Retinal pigment epithelial cell (primary cell): Measurements from ENCODE around the gene AMIGO1.

Source experiments
- DNase-seq: peaks from one replicate; pipeline ENCODE4 v3.0.0-alpha.2; 2010; ENCODE audit warnings: low read depth
- H3K4me3 ChIP-seq: 2 replicates; pipeline ENCODE4 v1.5.1; 2011; ENCODE audit warnings: mild to moderate bottlenecking, low read length, control low read depth, moderate library complexity
- TF ChIP-seq, protein P1 (sequence below): conservative IDR thresholded peaks from 2 replicates; pipeline ENCODE4 v1.5.1; 2011; ENCODE audit warnings: low read depth, low read length, control low read depth, inconsistent platforms

AMIGO1 gene

DNA sequence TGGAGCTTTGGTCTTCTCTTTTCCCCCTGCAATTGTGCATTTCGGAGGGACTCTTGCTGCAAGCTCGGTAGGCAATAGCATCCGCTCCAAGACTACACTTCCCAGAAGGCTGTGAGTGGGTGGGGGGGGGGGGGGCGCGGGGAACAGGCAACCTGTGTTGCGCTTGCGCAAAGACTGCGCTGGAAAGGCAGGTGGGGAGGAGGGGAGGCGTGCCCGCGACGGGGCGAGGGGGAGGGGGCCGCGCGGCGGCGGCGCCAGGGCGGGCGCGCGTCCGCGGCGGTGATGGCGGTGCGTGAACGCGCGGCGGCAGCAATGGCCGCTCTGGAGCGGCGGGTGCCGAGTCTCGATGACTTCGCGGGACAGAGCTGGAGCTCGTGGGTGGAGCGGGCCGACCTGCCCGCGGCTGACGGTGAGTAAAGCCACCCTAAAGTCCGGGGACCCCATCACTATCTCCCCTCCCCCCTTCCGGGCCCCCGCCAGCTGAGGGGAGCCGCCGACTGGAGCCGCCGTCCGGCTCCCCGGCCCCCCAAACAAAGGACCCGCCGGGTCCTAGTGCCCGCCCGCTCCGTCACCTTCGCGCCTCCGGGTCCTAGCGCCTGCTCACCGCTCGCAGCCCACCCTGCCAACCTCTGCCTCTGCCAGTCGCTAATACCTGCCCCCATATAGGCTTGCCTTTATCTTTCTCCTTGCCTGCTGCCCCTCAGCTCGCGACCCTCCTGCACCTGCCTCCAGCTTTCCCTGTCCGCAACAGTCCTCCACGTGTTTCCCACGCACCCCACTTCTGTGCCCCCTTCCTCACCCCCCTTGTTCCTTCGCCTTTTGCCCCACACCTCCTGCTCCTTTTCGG lies 25.6 kb downstream of the AMIGO1 start, which contains the start of gene ATXN7L2:
TSS of gene ATXN7L2 (plus strand) at position 234 of the 847 bp plus-strand sequence. CDS start at position 283, 49 bp downstream.
- DNase-seq: no peak
- peak within 1 kb of the TSS; percentile 87 for H3K4me3 ChIP-seq
- TF ChIP-seq, protein P1, sequence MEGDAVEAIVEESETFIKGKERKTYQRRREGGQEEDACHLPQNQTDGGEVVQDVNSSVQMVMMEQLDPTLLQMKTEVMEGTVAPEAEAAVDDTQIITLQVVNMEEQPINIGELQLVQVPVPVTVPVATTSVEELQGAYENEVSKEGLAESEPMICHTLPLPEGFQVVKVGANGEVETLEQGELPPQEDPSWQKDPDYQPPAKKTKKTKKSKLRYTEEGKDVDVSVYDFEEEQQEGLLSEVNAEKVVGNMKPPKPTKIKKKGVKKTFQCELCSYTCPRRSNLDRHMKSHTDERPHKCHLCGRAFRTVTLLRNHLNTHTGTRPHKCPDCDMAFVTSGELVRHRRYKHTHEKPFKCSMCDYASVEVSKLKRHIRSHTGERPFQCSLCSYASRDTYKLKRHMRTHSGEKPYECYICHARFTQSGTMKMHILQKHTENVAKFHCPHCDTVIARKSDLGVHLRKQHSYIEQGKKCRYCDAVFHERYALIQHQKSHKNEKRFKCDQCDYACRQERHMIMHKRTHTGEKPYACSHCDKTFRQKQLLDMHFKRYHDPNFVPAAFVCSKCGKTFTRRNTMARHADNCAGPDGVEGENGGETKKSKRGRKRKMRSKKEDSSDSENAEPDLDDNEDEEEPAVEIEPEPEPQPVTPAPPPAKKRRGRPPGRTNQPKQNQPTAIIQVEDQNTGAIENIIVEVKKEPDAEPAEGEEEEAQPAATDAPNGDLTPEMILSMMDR: no peak

DNA sequence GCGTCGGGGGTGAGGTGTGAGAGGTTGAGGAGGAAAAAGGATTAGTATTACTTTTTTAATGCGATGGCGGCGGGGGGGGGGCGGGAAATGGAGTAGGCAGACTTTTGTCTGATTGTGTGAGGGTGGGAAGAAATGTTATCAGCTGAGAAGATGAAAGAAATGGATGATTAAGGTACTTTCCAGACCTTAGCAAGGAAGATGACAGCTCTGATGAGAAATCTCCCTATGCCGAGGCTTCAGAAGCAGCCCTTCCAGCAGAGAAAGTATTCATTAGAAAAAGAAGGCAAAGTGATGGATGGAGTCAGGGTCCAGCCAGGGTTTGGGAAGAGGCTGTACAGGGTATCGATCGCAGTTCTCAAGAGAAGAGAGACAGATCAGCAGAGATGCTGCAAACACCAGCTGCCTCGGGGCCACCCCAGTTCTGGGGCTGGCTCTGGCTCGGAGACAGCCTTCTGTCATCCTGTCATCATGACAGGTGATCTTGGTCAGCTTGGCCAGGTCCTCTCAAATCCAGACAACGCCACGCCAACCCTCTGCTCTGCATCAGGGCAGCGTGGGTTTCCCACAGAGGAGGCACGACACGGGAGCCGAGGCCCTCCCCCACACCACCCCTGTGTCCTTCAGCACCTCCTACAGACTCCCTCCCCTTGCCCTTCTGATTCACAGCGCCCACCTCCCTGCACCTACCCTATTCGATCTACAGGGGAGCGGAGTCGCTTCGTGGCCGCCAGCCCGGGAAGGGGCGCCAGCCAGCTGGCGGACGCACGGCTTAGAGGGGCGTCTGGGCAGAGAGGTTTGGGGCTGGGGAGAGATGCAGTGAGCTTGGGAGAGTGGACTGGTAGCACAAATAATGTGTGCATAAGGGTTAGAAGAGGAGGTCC lies 26.5 kb downstream of the AMIGO1 start:
- TF ChIP-seq, protein P1: peak; percentile 9
- H3K4me3 ChIP-seq: peak overlapping the region; percentile 72
- DNase-seq: no peak

DNA sequence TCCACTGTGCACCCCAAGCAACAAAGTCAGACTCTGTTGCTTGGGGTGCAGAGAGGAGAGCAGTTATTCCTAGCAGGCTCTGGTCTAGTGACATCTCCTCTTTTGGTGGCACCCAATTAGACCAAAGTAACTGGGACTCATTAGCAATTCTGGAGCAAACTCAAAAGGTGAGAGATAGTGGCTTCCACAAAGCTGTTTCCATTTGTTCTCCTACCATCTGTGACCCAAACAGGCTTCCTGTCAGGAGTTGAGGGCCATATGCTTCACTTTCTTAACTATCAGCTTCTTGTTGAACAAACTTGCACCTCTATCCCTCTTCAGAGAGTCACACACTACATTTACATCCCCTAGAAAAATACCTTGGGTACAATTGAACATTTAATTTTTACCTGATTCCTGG lies 27.3 kb downstream of the AMIGO1 start:
- DNase-seq: no peak
- no peak overlapping the region for H3K4me3 ChIP-seq
- TF ChIP-seq, protein P1: no peak

DNA sequence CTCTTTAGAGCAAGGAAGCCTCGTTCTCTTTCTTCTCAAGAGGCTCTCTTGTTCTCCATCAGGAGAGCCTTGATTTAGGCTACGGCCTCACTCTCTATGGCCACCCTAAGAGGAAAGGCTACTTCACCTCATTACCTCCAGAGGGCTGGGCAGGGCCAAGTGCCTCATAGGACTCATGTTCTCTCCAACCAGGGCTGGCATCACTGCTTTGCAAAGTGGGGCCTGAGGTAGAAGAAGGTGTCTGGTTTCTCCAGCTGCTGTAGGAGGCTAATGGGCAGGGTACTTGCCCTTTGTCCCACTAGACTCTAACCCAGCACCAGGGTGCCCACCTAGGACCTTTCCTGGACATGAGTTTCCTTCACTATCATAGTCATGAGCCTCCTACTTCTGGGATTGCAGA lies 27.9 kb downstream of the AMIGO1 start:
- H3K4me3 ChIP-seq: no peak overlapping the region
- TF ChIP-seq, protein P1: no peak
- no peak for DNase-seq

DNA sequence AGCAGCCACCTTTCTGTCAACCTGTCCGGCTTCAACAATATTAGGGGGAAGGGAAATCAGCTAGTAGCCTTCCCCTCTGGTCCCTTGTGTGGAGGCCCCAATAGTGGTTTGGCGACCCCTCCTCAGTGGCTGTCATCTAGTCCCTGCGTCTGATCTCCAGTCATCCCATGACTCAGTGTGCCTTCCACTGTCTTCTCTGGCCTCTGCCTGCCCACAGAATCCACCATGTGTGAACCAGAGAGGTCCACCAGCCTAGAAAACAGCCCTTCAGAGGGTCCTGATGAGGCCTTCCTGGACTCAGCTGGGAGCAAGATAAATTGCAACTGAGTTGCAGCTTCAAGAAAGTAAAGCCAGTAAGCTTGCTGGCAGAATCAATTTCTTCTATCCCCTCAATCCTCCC lies 29.6 kb downstream of the AMIGO1 start:
- TF ChIP-seq, protein P1: no peak
- H3K4me3 ChIP-seq: no peak overlapping the region
- DNase-seq: no peak

DNA sequence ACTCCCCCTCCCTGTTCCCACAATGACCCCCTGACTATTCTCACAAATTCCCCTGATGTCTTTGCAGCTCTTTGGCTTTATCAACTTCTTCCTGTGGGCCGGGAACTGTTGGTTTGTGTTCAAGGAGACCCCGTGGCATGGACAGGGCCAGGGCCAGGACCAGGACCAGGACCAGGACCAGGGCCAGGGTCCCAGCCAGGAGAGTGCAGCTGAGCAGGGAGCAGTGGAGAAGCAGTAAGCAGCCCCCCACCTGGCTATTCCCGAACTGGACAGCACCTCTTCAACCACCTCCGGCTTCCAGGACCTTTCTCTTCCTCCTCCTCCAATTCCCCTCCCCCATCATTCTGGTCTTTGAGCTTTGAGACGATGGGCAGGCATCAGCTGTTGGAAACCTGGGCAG lies 30.2 kb downstream of the AMIGO1 start:
- no peak overlapping the region for H3K4me3 ChIP-seq
- TF ChIP-seq, protein P1: no peak
- no peak for DNase-seq
